ENCODE results near the gene ERCC3.

The ERCC3 gene

GRCh38 chr2:127280693-127281092, 13.3 kb downstream of the ERCC3 start:
- no peak overlapping the region for H3K4me3 ChIP-seq (ENCODE audit: severe bottlenecking)
- DNase-seq (ENCODE audit: low spot score) (no peak), ATAC-seq (ENCODE audit: low read depth) (no peak)
- no peaks in the 10 kb centered on the region for H3K9me3 ChIP-seq (ENCODE audit: severe bottlenecking)
- no peak for TF ChIP-seq CTCF (IDR thresholded peaks at IDR 0.05; ENCODE audit: poor library complexity, severe bottlenecking)
- H3K36me3 ChIP-seq (ENCODE audit: low read depth), result peaks cover 79% of the 10 kb centered on the region
- H3K27ac ChIP-seq (ENCODE audit: poor library complexity, severe bottlenecking), result no peak overlapping the region
- no peaks in the 10 kb centered on the region for H3K4me1 ChIP-seq (ENCODE audit: insufficient read depth, poor library complexity, severe bottlenecking)
- H3K27me3 ChIP-seq (ENCODE audit: insufficient read depth, poor library complexity, severe bottlenecking), result no peaks in the 10 kb centered on the region

GRCh38 chr2:127279781-127280180, 14.2 kb downstream of the ERCC3 start:
- no peak overlapping the region for H3K4me3 ChIP-seq (ENCODE audit: severe bottlenecking)
- DNase-seq (ENCODE audit: low spot score), result no peak
- H3K36me3 ChIP-seq (ENCODE audit: low read depth), result peaks cover 75% of the 10 kb centered on the region
- H3K9me3 ChIP-seq (ENCODE audit: severe bottlenecking), result no peaks in the 10 kb centered on the region
- no peaks in the 10 kb centered on the region for H3K4me1 ChIP-seq (ENCODE audit: insufficient read depth, poor library complexity, severe bottlenecking)
- H3K27me3 ChIP-seq (ENCODE audit: insufficient read depth, poor library complexity, severe bottlenecking), result no peaks in the 10 kb centered on the region
- TF ChIP-seq CTCF (IDR thresholded peaks at IDR 0.05; ENCODE audit: poor library complexity, severe bottlenecking), result no peak
- no peak overlapping the region for H3K27ac ChIP-seq (ENCODE audit: poor library complexity, severe bottlenecking)
- ATAC-seq (ENCODE audit: low read depth), result no peak

GRCh38 chr2:127278959-127279358, 15.0 kb downstream of the ERCC3 start:
- Histone ChIP-seq H3K27me3 (ENCODE audit: insufficient read depth, poor library complexity, severe bottlenecking) (no peaks in the 10 kb centered on the region), H3K4me1 (ENCODE audit: insufficient read depth, poor library complexity, severe bottlenecking) (no peaks in the 10 kb centered on the region), H3K27ac (ENCODE audit: poor library complexity, severe bottlenecking) (no peak overlapping the region), H3K9me3 (ENCODE audit: severe bottlenecking) (no peaks in the 10 kb centered on the region), H3K4me3 (ENCODE audit: severe bottlenecking) (no peak overlapping the region), H3K36me3 (ENCODE audit: low read depth) (peaks cover 69% of the 10 kb centered on the region)
- TF ChIP-seq CTCF (IDR thresholded peaks at IDR 0.05; ENCODE audit: poor library complexity, severe bottlenecking), result no peak
- no peak for ATAC-seq (ENCODE audit: low read depth)
- no peak for DNase-seq (ENCODE audit: low spot score)

GRCh38 chr2:127277028-127277427, 16.9 kb downstream of the ERCC3 start:
- Histone ChIP-seq H3K4me3 (ENCODE audit: severe bottlenecking) (no peak overlapping the region), H3K27ac (ENCODE audit: poor library complexity, severe bottlenecking) (no peak overlapping the region), H3K36me3 (ENCODE audit: low read depth) (peaks cover 57% of the 10 kb centered on the region), H3K4me1 (ENCODE audit: insufficient read depth, poor library complexity, severe bottlenecking) (no peaks in the 10 kb centered on the region), H3K9me3 (ENCODE audit: severe bottlenecking) (no peaks in the 10 kb centered on the region), H3K27me3 (ENCODE audit: insufficient read depth, poor library complexity, severe bottlenecking) (no peaks in the 10 kb centered on the region)
- no peak for TF ChIP-seq CTCF (IDR thresholded peaks at IDR 0.05; ENCODE audit: poor library complexity, severe bottlenecking)
- no peak for ATAC-seq (ENCODE audit: low read depth)
- no peak for DNase-seq (ENCODE audit: low spot score)

- H3K27ac ChIP-seq (ENCODE audit: poor library complexity, severe bottlenecking), result no peak overlapping the region
- H3K4me1 ChIP-seq (ENCODE audit: insufficient read depth, poor library complexity, severe bottlenecking), result no peaks in the 10 kb centered on the region
- no peak for TF ChIP-seq CTCF (IDR thresholded peaks at IDR 0.05; ENCODE audit: poor library complexity, severe bottlenecking)
- no peak overlapping the region for H3K4me3 ChIP-seq (ENCODE audit: severe bottlenecking)
- no peaks in the 10 kb centered on the region for H3K9me3 ChIP-seq (ENCODE audit: severe bottlenecking)
- DNase-seq (ENCODE audit: low spot score), result no peak
- H3K27me3 ChIP-seq (ENCODE audit: insufficient read depth, poor library complexity, severe bottlenecking), result no peaks in the 10 kb centered on the region
- ATAC-seq (ENCODE audit: low read depth), result no peak
- peaks cover 62% of the 10 kb centered on the region for H3K36me3 ChIP-seq (ENCODE audit: low read depth)
Observed at GRCh38 chr2:127275789-127276188, 18.2 kb downstream of the ERCC3 start.

Measured in RWPE2 (cell line).